GM18907 (cell line): ENCODE measurements around the gene EXOC3L2.
"Not testable (repeated sequence)": the region's sequence is repeated elsewhere in the genome, so short reads cannot be mapped to it uniquely, and the experiment has no call there.

Source experiments
- ATAC-seq: cut with Tn5 transposase; IDR thresholded peaks from one replicate; pipeline ENCODE4 v1.9.1; 2021; ENCODE audit warnings: mild to moderate bottlenecking, moderate library complexity; ENCODE audit not compliant: unreplicated experiment

The EXOC3L2 gene

GRCh38 chr19:45245334-45245787 lies at the start of gene EXOC3L2:
Gene EXOC3L2 (minus strand): TSS chr19:45245407. CDS start chr19:45239045, 6,362 bp downstream.
- no peak for ATAC-seq

- no peak for ATAC-seq
Observed at GRCh38 chr19:45294291-45295029, 49.3 kb upstream of the EXOC3L2 start.

GRCh38 chr19:45293682-45294081 lies 48.5 kb upstream of the EXOC3L2 start:
- no peak for ATAC-seq

- no peak for ATAC-seq
Observed at GRCh38 chr19:45291834-45292233, 46.6 kb upstream of the EXOC3L2 start.

GRCh38 chr19:45290381-45290931 lies 45.2 kb upstream of the EXOC3L2 start:
- ATAC-seq: no peak

GRCh38 chr19:45283443-45284033 lies 38.3 kb upstream of the EXOC3L2 start:
- ATAC-seq: no peak

GRCh38 chr19:45280471-45280961 lies 35.3 kb upstream of the EXOC3L2 start:
- no peak for ATAC-seq

- ATAC-seq: no peak
Observed at GRCh38 chr19:45279587-45280192, 34.5 kb upstream of the EXOC3L2 start.

- ATAC-seq: no peak
Observed at GRCh38 chr19:45278087-45278486, 32.9 kb upstream of the EXOC3L2 start.

- ATAC-seq: no peak
Observed at GRCh38 chr19:45276284-45276687, 31.1 kb upstream of the EXOC3L2 start.

- no peak for ATAC-seq
Observed at GRCh38 chr19:45275370-45275971, 30.3 kb upstream of the EXOC3L2 start.

- no peak for ATAC-seq
Observed at GRCh38 chr19:45273521-45273855, 28.3 kb upstream of the EXOC3L2 start.

GRCh38 chr19:45271735-45272108 lies 26.5 kb upstream of the EXOC3L2 start:
- ATAC-seq: no peak

GRCh38 chr19:45271098-45271734 lies 26.0 kb upstream of the EXOC3L2 start:
- no peak for ATAC-seq

- not testable (repeated sequence) for ATAC-seq
Observed at GRCh38 chr19:45269939-45270338, 24.7 kb upstream of the EXOC3L2 start.

- no peak for ATAC-seq
Observed at GRCh38 chr19:45267296-45267695, 22.1 kb upstream of the EXOC3L2 start.

- no peak for ATAC-seq
Observed at GRCh38 chr19:45265375-45265774, 20.2 kb upstream of the EXOC3L2 start.

GRCh38 chr19:45264781-45265317 lies 19.6 kb upstream of the EXOC3L2 start:
- ATAC-seq: no peak

GRCh38 chr19:45263013-45263412 lies 17.8 kb upstream of the EXOC3L2 start:
- no peak for ATAC-seq

GRCh38 chr19:45262570-45262969 lies 17.4 kb upstream of the EXOC3L2 start:
- no peak for ATAC-seq

GRCh38 chr19:45258862-45259261 lies 13.7 kb upstream of the EXOC3L2 start:
- no peak for ATAC-seq
